GM13976 (cell line): ENCODE data around the gene DAAM1.

ENCODE experiments used
- DNase-seq: peaks from one replicate; pipeline ENCODE4 v3.0.0; 2012; ENCODE audit warnings: low spot score
- CTCF ChIP-seq: IDR thresholded peaks from 2 replicates; pipeline ENCODE4 v1.5.1; 2012; ENCODE audit warnings: borderline replicate concordance, mild to moderate bottlenecking; ENCODE audit not compliant: insufficient read depth; ENCODE audit errors: extremely low read depth, missing control alignments, control extremely low read depth
- in situ Hi-C: fragments of 300-500 bp; cut with MboI; formaldehyde crosslinking; loops from one replicate; pipeline ENCODE4 v1.12.0; 2022; ENCODE audit warnings: low sequenced_read_pairs, mixed read lengths, inconsistent platforms; ENCODE audit not compliant: unreplicated experiment

DAAM1 gene

GRCh38 chr14:59189786-59190368 is 1.4 kb downstream of the DAAM1 start:
- in situ Hi-C loops: no loop called here
- TF ChIP-seq CTCF: no peak
- peak; percentile 80 for DNase-seq

- in situ Hi-C loops: no loop called here
- DNase-seq: no peak
- peak; percentile 3 for TF ChIP-seq CTCF
Measured at GRCh38 chr14:59190372-59190771, 1.9 kb downstream of the DAAM1 start.

GRCh38 chr14:59195912-59196311 is 7.4 kb downstream of the DAAM1 start:
- in situ Hi-C loops: no loop called here
- TF ChIP-seq CTCF: no peak
- DNase-seq: no peak

- TF ChIP-seq CTCF: no peak
- DNase-seq: no peak
- in situ Hi-C loops: no loop called here
Measured at GRCh38 chr14:59197695-59198262, 9.3 kb downstream of the DAAM1 start.

GRCh38 chr14:59199205-59199604 is 10.7 kb downstream of the DAAM1 start:
- in situ Hi-C loops: no loop called here
- DNase-seq: no peak
- no peak for TF ChIP-seq CTCF

- no peak for DNase-seq
- TF ChIP-seq CTCF: no peak
- in situ Hi-C loops: no loop called here
Measured at GRCh38 chr14:59199614-59200013, 11.1 kb downstream of the DAAM1 start.
